ENCODE measurements around the gene C8G. TPM values are rescaled to one million over a fixed set of nuclear protein-coding genes. Genes with fewer than 3 reads are reported as not detected.
A peak's percentile ranks its signal among the peaks of the same experiment; 100 is the strongest.

Gene C8G
- total and polyA plus RNA-seq, 4 donors, result 0.90 to 3.1 (median 1.4) TPM

GRCh38 chr9:136971746-136972145 is 26.7 kb downstream of the C8G start:
- H3K27me3 ChIP-seq (ENCODE audit: control insufficient read depth in 1 of 2, insufficient read depth in 2 of 2, low read length in 1 of 2), result no peaks in the 10 kb centered on the region
- ATAC-seq (ENCODE audit: low FRiP score) (no peak), DNase-seq (no peak)
- H3K4me3 ChIP-seq (ENCODE audit: low read length in 2 of 2), result no peak overlapping the region
- H3K9me3 ChIP-seq (ENCODE audit: control insufficient read depth, low read length), result no peaks in the 10 kb centered on the region
- H3K36me3 ChIP-seq (ENCODE audit: control insufficient read depth in 1 of 2, insufficient read depth in 2 of 2, low read length in 1 of 2), result no peaks in the 10 kb centered on the region
- no peaks in the 10 kb centered on the region for H3K4me1 ChIP-seq (ENCODE audit: control insufficient read depth in 1 of 2, insufficient read depth in 2 of 2, low read length in 2 of 2)
- H3K27ac ChIP-seq (ENCODE audit: low read depth in 1 of 2, low read length in 2 of 2), result no peak overlapping the region
- 81 to 83% methylated on average over 14 of the region's 14 CpGs for WGBS, 2 donors
- intact Hi-C loops (cut with DNase I), result no loop called here

- Histone ChIP-seq H3K27me3 (ENCODE audit: control insufficient read depth in 1 of 2, insufficient read depth in 2 of 2, low read length in 1 of 2) (no peaks in the 10 kb centered on the region), H3K27ac (ENCODE audit: low read depth in 1 of 2, low read length in 2 of 2) (no peak overlapping the region), H3K4me3 (ENCODE audit: low read length in 2 of 2) (no peak overlapping the region), H3K36me3 (ENCODE audit: control insufficient read depth in 1 of 2, insufficient read depth in 2 of 2, low read length in 1 of 2) (no peaks in the 10 kb centered on the region), H3K4me1 (ENCODE audit: control insufficient read depth in 1 of 2, insufficient read depth in 2 of 2, low read length in 2 of 2) (no peaks in the 10 kb centered on the region), H3K9me3 (ENCODE audit: control insufficient read depth, low read length) (no peaks in the 10 kb centered on the region)
- DNase-seq, result no peak
- WGBS, 2 donors, result 84 to 88% methylated on average over 11 of the region's 11 CpGs
- intact Hi-C loops (cut with DNase I), result no loop called here
- ATAC-seq (ENCODE audit: low FRiP score), result no peak
Observed at GRCh38 chr9:136972335-136972734, 27.3 kb downstream of the C8G start.

- Histone ChIP-seq H3K4me3 (ENCODE audit: low read length in 2 of 2) (no peak overlapping the region), H3K36me3 (ENCODE audit: control insufficient read depth in 1 of 2, insufficient read depth in 2 of 2, low read length in 1 of 2) (no peaks in the 10 kb centered on the region), H3K9me3 (ENCODE audit: control insufficient read depth, low read length) (no peaks in the 10 kb centered on the region), H3K27me3 (ENCODE audit: control insufficient read depth in 1 of 2, insufficient read depth in 2 of 2, low read length in 1 of 2) (no peaks in the 10 kb centered on the region), H3K4me1 (ENCODE audit: control insufficient read depth in 1 of 2, insufficient read depth in 2 of 2, low read length in 2 of 2) (no peaks in the 10 kb centered on the region), H3K27ac (ENCODE audit: low read depth in 1 of 2, low read length in 2 of 2) (no peak overlapping the region)
- DNase-seq (no peak), ATAC-seq (ENCODE audit: low FRiP score) (no peak)
- intact Hi-C loops (cut with DNase I), result no loop called here
- WGBS, 2 donors, result 70 to 72% methylated on average over 13 of the region's 13 CpGs
Observed at GRCh38 chr9:136972743-136973142, 27.7 kb downstream of the C8G start.

- intact Hi-C loops (cut with DNase I), result no loop called here
- no peak for ATAC-seq (ENCODE audit: low FRiP score)
- Histone ChIP-seq H3K9me3 (ENCODE audit: control insufficient read depth, low read length) (no peaks in the 10 kb centered on the region), H3K36me3 (ENCODE audit: control insufficient read depth in 1 of 2, insufficient read depth in 2 of 2, low read length in 1 of 2) (no peaks in the 10 kb centered on the region), H3K27ac (ENCODE audit: low read depth in 1 of 2, low read length in 2 of 2) (no peak overlapping the region), H3K27me3 (ENCODE audit: control insufficient read depth in 1 of 2, insufficient read depth in 2 of 2, low read length in 1 of 2) (no peaks in the 10 kb centered on the region), H3K4me3 (ENCODE audit: low read length in 2 of 2) (no peak overlapping the region), H3K4me1 (ENCODE audit: control insufficient read depth in 1 of 2, insufficient read depth in 2 of 2, low read length in 2 of 2) (no peaks in the 10 kb centered on the region)
- 90 to 92% methylated on average over 27 to 29 of the region's 29 CpGs for WGBS, 2 donors
- DNase-seq, result no peak
Observed at GRCh38 chr9:136973618-136974617, 28.9 kb downstream of the C8G start.

GRCh38 chr9:136974817-136975535 is 29.9 kb downstream of the C8G start:
- ATAC-seq (ENCODE audit: low FRiP score) (no peak), DNase-seq (no peak)
- intact Hi-C loops (cut with DNase I), result no loop called here
- no peaks in the 10 kb centered on the region for H3K4me1 ChIP-seq (ENCODE audit: control insufficient read depth in 1 of 2, insufficient read depth in 2 of 2, low read length in 2 of 2)
- no peak overlapping the region for H3K4me3 ChIP-seq (ENCODE audit: low read length in 2 of 2)
- no peak overlapping the region for H3K27ac ChIP-seq (ENCODE audit: low read depth in 1 of 2, low read length in 2 of 2)
- H3K36me3 ChIP-seq (ENCODE audit: control insufficient read depth in 1 of 2, insufficient read depth in 2 of 2, low read length in 1 of 2), result no peaks in the 10 kb centered on the region
- H3K9me3 ChIP-seq (ENCODE audit: control insufficient read depth, low read length), result no peaks in the 10 kb centered on the region
- H3K27me3 ChIP-seq (ENCODE audit: control insufficient read depth in 1 of 2, insufficient read depth in 2 of 2, low read length in 1 of 2), result no peaks in the 10 kb centered on the region
- WGBS, 2 donors, result 78 to 79% methylated on average over 14 to 15 of the region's 15 CpGs

- no peaks in the 10 kb centered on the region for H3K4me1 ChIP-seq (ENCODE audit: control insufficient read depth in 1 of 2, insufficient read depth in 2 of 2, low read length in 2 of 2)
- H3K9me3 ChIP-seq (ENCODE audit: control insufficient read depth, low read length), result no peaks in the 10 kb centered on the region
- 51 to 61% methylated on average over 8 to 14 of the region's 14 CpGs for WGBS, 2 donors
- DNase-seq, result no peak
- H3K27me3 ChIP-seq (ENCODE audit: control insufficient read depth in 1 of 2, insufficient read depth in 2 of 2, low read length in 1 of 2), result no peaks in the 10 kb centered on the region
- no peak for ATAC-seq (ENCODE audit: low FRiP score)
- intact Hi-C loops (cut with DNase I), result no loop called here
- no peaks in the 10 kb centered on the region for H3K36me3 ChIP-seq (ENCODE audit: control insufficient read depth in 1 of 2, insufficient read depth in 2 of 2, low read length in 1 of 2)
- H3K4me3 ChIP-seq (ENCODE audit: low read length in 2 of 2), result no peak overlapping the region
- no peak overlapping the region for H3K27ac ChIP-seq (ENCODE audit: low read depth in 1 of 2, low read length in 2 of 2)
Observed at GRCh38 chr9:136975644-136976043, 30.6 kb downstream of the C8G start.

- H3K36me3 ChIP-seq (ENCODE audit: control insufficient read depth in 1 of 2, insufficient read depth in 2 of 2, low read length in 1 of 2), result no peaks in the 10 kb centered on the region
- no peaks in the 10 kb centered on the region for H3K4me1 ChIP-seq (ENCODE audit: control insufficient read depth in 1 of 2, insufficient read depth in 2 of 2, low read length in 2 of 2)
- H3K9me3 ChIP-seq (ENCODE audit: control insufficient read depth, low read length), result no peaks in the 10 kb centered on the region
- intact Hi-C loops (cut with DNase I), result no loop called here
- H3K27me3 ChIP-seq (ENCODE audit: control insufficient read depth in 1 of 2, insufficient read depth in 2 of 2, low read length in 1 of 2), result no peaks in the 10 kb centered on the region
- WGBS, 2 donors, result 64 to 74% methylated on average over 7 to 10 of the region's 10 CpGs
- ATAC-seq (ENCODE audit: low FRiP score) (peak; percentile 53), DNase-seq (no peak)
- no peak within 1 kb of the TSS for H3K27ac ChIP-seq (ENCODE audit: low read depth in 1 of 2, low read length in 2 of 2)
- peak within 1 kb of the TSS in 1 of 2 donors; percentile 18 for H3K4me3 ChIP-seq (ENCODE audit: low read length in 2 of 2)
Observed at GRCh38 chr9:136977223-136977622, 32.2 kb downstream of the C8G start, which contains the start of gene PTGDS. TSS of gene PTGDS (plus strand) at chr9:136977504. CDS start at chr9:136977579, 75 bp downstream.

- DNase-seq, result no peak
- intact Hi-C loops (cut with DNase I), result no loop called here
- WGBS, 2 donors, result 13 to 14% methylated on average over 22 to 33 of the region's 33 CpGs
- Histone ChIP-seq H3K4me1 (ENCODE audit: control insufficient read depth in 1 of 2, insufficient read depth in 2 of 2, low read length in 2 of 2) (no peaks in the 10 kb centered on the region), H3K27ac (ENCODE audit: low read depth in 1 of 2, low read length in 2 of 2) (no peak overlapping the region), H3K36me3 (ENCODE audit: control insufficient read depth in 1 of 2, insufficient read depth in 2 of 2, low read length in 1 of 2) (no peaks in the 10 kb centered on the region), H3K9me3 (ENCODE audit: control insufficient read depth, low read length) (no peaks in the 10 kb centered on the region), H3K4me3 (ENCODE audit: low read length in 2 of 2) (peak overlapping the region in 1 of 2 donors; percentile 18), H3K27me3 (ENCODE audit: control insufficient read depth in 1 of 2, insufficient read depth in 2 of 2, low read length in 1 of 2) (no peaks in the 10 kb centered on the region)
- ATAC-seq (ENCODE audit: low FRiP score), result no peak
Observed at GRCh38 chr9:136977649-136978072, 32.6 kb downstream of the C8G start.
